Astrocyte (in vitro differentiated cells and primary cell): ENCODE measurements around the gene SPNS1.
"Not testable (repeated sequence)": the region's sequence is repeated elsewhere in the genome, so short reads cannot be mapped to it uniquely, and the experiment has no call there.

Experiments used
- EZH2 ChIP-seq: IDR thresholded peaks from 2 replicates; pipeline ENCODE4 v1.6.1; 2012; ENCODE audit warnings: mild to moderate bottlenecking, low read length, inconsistent platforms; ENCODE audit not compliant: insufficient read depth
- TF ChIP-seq, protein P1 (sequence below): IDR thresholded peaks from 2 replicates; pipeline ENCODE4 v1.5.1; 2011; ENCODE audit warnings: low read depth, mild to moderate bottlenecking, inconsistent platforms, low read length, moderate library complexity; ENCODE audit not compliant: insufficient read depth

DNA sequence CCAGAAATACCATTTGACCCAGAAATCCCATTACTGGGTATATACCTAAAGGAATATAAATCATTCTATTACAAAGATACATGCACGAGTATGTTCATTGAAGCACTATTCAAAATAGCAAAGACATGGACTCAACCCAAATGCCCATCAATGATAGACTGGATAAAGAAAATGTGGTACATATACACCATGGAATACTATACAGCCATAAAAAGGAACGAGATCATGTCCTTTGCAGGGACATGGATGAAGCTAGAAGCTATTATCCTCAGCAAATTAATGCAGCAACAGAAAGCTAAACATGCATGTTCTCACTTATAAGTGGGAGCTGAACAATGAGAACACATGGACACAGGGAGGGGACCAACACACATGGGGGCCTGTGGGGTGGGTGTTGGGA, 48.3 kb upstream of the SPNS1 start:
- TF ChIP-seq, protein P1, sequence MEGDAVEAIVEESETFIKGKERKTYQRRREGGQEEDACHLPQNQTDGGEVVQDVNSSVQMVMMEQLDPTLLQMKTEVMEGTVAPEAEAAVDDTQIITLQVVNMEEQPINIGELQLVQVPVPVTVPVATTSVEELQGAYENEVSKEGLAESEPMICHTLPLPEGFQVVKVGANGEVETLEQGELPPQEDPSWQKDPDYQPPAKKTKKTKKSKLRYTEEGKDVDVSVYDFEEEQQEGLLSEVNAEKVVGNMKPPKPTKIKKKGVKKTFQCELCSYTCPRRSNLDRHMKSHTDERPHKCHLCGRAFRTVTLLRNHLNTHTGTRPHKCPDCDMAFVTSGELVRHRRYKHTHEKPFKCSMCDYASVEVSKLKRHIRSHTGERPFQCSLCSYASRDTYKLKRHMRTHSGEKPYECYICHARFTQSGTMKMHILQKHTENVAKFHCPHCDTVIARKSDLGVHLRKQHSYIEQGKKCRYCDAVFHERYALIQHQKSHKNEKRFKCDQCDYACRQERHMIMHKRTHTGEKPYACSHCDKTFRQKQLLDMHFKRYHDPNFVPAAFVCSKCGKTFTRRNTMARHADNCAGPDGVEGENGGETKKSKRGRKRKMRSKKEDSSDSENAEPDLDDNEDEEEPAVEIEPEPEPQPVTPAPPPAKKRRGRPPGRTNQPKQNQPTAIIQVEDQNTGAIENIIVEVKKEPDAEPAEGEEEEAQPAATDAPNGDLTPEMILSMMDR = not testable (repeated sequence)
- not testable (repeated sequence) for TF ChIP-seq EZH2
